ENCODE measurements around the gene ENOSF1.

DNA sequence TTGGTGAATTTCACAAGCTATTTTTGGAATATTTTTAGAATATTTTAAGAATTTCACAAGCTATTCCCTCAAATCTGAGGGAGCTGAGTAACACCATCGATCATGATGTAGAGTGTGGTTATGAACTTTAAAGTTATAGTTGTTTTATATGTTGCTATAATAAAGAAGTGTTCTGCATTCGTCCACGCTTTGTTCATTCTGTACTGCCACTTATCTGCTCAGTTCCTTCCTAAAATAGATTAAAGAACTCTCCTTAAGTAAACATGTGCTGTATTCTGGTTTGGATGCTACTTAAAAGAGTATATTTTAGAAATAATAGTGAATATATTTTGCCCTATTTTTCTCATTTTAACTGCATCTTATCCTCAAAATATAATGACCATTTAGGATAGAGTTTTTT, 39.1 kb downstream of the ENOSF1 start:
- TF ChIP-seq CTCF (IDR thresholded peaks at IDR 0.05), result no peak
- TF ChIP-seq POLR2A (IDR thresholded peaks at IDR 0.05), result no peak

Data from right lobe of liver (tissue), 4 donors.